Measurements from ENCODE around the gene MACROD2.

MACROD2 gene

DNA sequence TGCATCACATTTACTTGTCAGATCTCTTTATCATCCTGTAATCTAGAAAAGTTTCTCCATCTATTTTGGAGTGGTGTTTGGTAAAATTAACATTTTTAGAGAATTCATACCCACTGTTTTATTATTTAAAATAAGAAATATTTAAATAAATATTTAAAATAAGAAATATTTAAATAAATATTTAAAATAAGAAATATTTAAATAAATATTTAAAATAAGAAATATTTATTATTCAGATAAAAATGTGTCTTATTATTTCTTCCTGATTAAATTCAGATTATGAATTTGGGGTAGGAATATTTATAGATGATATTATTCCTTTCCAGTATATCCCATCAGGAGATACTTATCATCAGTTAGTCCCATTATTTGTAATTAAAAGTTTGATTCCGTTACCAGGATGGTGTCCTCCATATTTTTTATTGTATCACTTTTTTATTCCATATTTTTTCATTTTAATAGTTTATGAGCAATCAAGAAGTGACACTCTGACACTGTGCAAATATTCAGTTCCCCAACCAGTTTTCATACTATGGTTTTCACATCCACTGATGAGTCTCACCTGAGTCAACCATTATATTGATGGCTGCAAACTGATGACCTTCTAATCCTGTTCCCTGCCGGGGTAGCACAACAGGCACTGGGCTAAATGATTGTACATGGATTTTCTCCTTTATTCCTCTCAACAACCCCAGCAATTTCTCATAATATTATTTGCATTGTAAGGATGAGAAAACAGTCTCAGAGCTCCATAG is 1555.0 kb downstream of the MACROD2 start:
- no peak for TF ChIP-seq SIN3A (IDR thresholded peaks at IDR 0.05; ENCODE audit: borderline replicate concordance, insufficient read depth, low read length)
- TF ChIP-seq, protein P1, sequence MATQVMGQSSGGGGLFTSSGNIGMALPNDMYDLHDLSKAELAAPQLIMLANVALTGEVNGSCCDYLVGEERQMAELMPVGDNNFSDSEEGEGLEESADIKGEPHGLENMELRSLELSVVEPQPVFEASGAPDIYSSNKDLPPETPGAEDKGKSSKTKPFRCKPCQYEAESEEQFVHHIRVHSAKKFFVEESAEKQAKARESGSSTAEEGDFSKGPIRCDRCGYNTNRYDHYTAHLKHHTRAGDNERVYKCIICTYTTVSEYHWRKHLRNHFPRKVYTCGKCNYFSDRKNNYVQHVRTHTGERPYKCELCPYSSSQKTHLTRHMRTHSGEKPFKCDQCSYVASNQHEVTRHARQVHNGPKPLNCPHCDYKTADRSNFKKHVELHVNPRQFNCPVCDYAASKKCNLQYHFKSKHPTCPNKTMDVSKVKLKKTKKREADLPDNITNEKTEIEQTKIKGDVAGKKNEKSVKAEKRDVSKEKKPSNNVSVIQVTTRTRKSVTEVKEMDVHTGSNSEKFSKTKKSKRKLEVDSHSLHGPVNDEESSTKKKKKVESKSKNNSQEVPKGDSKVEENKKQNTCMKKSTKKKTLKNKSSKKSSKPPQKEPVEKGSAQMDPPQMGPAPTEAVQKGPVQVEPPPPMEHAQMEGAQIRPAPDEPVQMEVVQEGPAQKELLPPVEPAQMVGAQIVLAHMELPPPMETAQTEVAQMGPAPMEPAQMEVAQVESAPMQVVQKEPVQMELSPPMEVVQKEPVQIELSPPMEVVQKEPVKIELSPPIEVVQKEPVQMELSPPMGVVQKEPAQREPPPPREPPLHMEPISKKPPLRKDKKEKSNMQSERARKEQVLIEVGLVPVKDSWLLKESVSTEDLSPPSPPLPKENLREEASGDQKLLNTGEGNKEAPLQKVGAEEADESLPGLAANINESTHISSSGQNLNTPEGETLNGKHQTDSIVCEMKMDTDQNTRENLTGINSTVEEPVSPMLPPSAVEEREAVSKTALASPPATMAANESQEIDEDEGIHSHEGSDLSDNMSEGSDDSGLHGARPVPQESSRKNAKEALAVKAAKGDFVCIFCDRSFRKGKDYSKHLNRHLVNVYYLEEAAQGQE (IDR thresholded peaks at IDR 0.05; ENCODE audit: insufficient read depth in 1 of 2, low read depth in 2 of 2, low read length in 2 of 2): no peak
- TF ChIP-seq FOXP2 (optimal IDR thresholded peaks at IDR 0.05; ENCODE audit: borderline replicate concordance, extremely low read depth, extremely low read length, insufficient read depth): no peak
- no peak for TF ChIP-seq POLR2AphosphoS5 (IDR thresholded peaks at IDR 0.05; ENCODE audit: low read depth, low read length)
- TF ChIP-seq TAF1 (IDR thresholded peaks at IDR 0.05; ENCODE audit: borderline replicate concordance, insufficient read depth, low read length): no peak

DNA sequence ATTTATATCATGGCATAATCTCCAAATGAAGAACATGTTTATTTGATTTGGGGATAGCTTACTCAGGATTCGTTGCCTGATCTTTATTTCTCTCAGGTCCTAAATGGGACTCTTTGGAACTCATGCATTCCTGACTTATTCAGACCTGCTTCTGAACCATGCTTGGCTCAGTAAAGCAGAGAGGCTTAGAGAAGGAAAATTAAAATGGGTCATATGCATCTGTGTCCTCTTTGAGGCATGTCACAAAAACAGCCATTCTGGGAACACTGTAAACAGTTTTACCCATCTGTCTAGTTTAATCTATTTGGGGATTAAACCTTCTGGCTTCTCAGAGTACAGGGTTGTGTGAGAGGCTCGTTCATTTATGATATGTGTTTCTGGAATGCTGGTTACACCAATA is 1560.6 kb downstream of the MACROD2 start:
- no peak for TF ChIP-seq SIN3A (IDR thresholded peaks at IDR 0.05; ENCODE audit: borderline replicate concordance, insufficient read depth, low read length)
- no peak for TF ChIP-seq FOXP2 (optimal IDR thresholded peaks at IDR 0.05; ENCODE audit: borderline replicate concordance, extremely low read depth, extremely low read length, insufficient read depth)
- no peak for TF ChIP-seq POLR2AphosphoS5 (IDR thresholded peaks at IDR 0.05; ENCODE audit: low read depth, low read length)
- TF ChIP-seq, protein P1 (IDR thresholded peaks at IDR 0.05; ENCODE audit: insufficient read depth in 1 of 2, low read depth in 2 of 2, low read length in 2 of 2): no peak
- TF ChIP-seq TAF1 (IDR thresholded peaks at IDR 0.05; ENCODE audit: borderline replicate concordance, insufficient read depth, low read length): no peak

DNA sequence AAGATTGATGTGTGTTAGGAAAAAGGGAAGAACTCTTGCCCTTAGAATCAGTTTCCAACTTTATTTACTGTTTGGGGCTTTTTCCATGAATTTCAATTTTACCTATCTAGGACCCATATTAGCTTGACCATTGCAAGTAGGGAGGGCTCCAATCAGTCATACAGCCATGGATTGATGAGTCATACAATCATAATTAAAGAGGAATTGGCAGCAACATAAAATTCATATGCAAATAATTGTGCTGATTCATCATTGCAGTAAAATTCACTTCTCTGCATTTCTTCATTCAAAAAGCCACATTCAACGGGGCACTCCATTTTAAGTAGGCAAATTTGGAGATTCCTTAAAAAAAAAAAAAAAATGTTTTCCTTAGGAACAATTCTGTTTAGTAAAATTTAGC is 1561.6 kb downstream of the MACROD2 start:
- no peak for TF ChIP-seq TAF1 (IDR thresholded peaks at IDR 0.05; ENCODE audit: borderline replicate concordance, insufficient read depth, low read length)
- TF ChIP-seq SIN3A (IDR thresholded peaks at IDR 0.05; ENCODE audit: borderline replicate concordance, insufficient read depth, low read length): no peak
- TF ChIP-seq FOXP2 (optimal IDR thresholded peaks at IDR 0.05; ENCODE audit: borderline replicate concordance, extremely low read depth, extremely low read length, insufficient read depth): no peak
- TF ChIP-seq POLR2AphosphoS5 (IDR thresholded peaks at IDR 0.05; ENCODE audit: low read depth, low read length): no peak
- TF ChIP-seq, protein P1 (IDR thresholded peaks at IDR 0.05; ENCODE audit: insufficient read depth in 1 of 2, low read depth in 2 of 2, low read length in 2 of 2): no peak

DNA sequence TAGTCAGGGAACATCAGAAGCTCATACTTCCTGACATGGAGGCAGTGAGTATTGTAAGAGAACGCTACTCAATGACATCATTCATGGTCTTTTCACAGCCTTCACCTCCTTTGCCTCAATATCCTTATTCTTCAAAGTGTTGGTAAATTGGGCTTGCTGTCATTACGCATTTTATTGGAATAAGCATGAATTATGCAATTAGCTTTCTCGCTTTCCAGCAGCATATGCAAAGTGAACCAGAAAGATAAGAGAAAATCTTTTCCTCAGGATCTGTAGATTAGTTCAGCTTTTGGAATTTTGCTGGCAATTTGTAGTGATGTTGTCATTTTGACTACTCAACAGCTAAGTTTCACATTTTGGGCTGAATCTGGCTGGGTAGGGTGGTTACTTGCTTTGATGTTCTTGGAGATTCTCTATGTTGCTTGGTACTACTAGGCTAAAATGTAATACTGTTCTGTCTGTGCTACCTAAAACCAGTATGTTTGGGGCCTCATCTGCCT is 1565.8 kb downstream of the MACROD2 start:
- TF ChIP-seq POLR2AphosphoS5 (IDR thresholded peaks at IDR 0.05; ENCODE audit: low read depth, low read length): no peak
- TF ChIP-seq, protein P1 (IDR thresholded peaks at IDR 0.05; ENCODE audit: insufficient read depth in 1 of 2, low read depth in 2 of 2, low read length in 2 of 2): no peak
- TF ChIP-seq TAF1 (IDR thresholded peaks at IDR 0.05; ENCODE audit: borderline replicate concordance, insufficient read depth, low read length): no peak
- TF ChIP-seq FOXP2 (optimal IDR thresholded peaks at IDR 0.05; ENCODE audit: borderline replicate concordance, extremely low read depth, extremely low read length, insufficient read depth): no peak
- no peak for TF ChIP-seq SIN3A (IDR thresholded peaks at IDR 0.05; ENCODE audit: borderline replicate concordance, insufficient read depth, low read length)
